Measurements from ENCODE around the gene TRIML2.
"Not testable (repeated sequence)": the region's sequence is repeated elsewhere in the genome, so short reads cannot be mapped to it uniquely, and the experiment has no call there.

Gene TRIML2

GRCh38 chr4:188107931-188108843, 1.2 kb downstream of the TRIML2 start:
- DNase-seq (ENCODE audit: low read depth), result no peak

DNA sequence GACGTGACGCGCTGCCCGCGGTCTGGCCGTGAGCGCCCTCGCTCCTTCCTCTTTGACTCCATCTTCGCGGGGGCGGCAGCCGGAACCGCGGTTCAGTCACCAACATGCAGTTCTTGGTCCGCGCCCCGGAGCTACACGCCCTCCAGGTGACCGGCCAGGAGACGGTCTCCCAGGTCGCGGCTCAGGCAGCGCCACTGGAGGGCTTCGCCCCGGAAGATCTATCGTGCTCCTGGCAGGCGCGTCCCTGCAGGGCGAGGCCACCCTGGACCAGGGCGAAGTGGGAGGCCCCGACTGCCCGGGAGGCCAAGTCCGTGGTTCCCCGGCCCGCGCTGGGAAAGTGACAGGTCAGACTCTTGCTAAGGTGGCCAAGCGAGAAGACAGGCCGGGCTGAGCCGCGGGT, 2.9 kb downstream of the TRIML2 start:
- DNase-seq (ENCODE audit: low read depth), result no peak

DNA sequence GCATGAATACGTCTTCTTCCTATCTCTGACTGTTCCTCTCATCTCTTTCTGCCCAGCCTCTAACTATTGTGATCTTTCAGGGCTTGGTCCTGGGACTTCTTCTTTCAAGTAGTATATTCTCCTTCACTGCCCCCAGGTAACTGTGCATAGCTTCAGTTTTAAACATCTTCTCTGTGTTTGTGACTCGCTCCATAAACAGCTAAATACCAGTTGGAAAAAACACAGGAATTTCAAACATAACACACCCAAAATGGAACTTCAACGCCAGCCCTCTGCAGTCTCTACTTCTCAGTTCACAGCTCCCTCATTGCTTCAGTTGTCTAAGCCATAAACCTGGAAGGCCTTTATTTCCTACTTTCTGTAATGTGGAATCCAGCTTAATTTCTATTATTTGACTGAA, 16.6 kb downstream of the TRIML2 start:
- no peak for DNase-seq (ENCODE audit: low read depth)

DNA sequence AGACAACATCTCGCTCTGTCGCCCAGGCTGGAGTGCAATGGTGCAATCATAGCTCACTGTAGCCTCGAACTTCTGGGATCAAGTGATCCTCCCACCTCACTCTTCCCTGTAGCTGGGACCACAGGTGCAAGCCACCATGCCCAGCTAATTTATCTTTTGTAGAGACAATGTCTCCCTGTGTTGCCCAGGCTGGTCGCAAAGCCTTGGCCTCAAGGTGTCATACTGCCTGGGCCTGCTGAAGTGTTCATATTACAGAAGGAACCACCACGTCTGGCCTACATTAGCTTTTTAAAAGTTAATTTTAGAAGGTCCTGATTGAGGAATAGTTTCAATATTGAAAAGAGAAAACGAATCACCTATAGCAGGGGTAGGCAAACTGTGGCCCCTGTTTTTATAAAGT, 22.5 kb downstream of the TRIML2 start:
- DNase-seq (ENCODE audit: low read depth), result no peak

- DNase-seq (ENCODE audit: low read depth), result no peak
These were observed 26.6 kb downstream of the TRIML2 start for GRCh38 chr4:188082796-188083195.

DNA sequence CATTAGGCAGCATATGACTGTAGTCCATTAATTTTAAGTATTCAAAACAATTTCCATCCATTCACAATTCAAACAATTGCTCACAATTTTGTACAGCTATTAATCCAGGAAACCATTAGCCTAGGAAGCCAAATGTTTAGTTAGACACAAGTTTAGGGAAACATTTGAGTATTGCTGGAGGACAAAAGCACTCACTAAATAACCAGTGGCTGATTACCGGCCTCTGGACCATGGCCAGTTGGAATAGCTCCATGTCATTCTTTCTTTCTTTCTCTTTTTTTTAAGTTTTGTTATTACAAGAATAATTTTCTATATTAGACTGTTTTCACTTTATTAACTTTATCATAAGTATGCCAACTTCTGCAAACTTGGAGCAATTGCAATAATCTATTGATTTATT, 31.3 kb downstream of the TRIML2 start:
- DNase-seq (ENCODE audit: low read depth), result no peak

GRCh38 chr4:188076169-188076568, 33.2 kb downstream of the TRIML2 start:
- no peak for DNase-seq (ENCODE audit: low read depth)

DNA sequence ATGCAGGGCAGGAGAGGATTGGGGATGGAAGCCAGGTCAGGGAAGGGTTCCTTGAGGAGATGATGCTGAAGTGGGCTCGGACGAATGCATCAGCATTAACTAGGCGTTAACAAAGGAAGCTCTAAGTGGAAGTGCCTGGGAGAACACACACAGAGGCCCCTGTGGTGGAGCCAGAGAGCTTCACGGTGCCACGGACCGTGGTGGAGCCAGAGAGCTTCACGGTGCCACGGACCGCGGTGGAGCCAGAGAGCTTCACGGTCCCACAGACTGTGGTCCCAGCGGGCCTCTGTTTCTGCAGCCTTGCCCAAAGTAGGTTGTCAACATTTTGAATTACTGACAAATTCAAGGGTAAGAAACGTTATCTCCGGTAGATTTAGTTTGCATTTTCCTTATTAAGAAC, 48.3 kb downstream of the TRIML2 start:
- DNase-seq (ENCODE audit: low read depth), result no peak

DNA sequence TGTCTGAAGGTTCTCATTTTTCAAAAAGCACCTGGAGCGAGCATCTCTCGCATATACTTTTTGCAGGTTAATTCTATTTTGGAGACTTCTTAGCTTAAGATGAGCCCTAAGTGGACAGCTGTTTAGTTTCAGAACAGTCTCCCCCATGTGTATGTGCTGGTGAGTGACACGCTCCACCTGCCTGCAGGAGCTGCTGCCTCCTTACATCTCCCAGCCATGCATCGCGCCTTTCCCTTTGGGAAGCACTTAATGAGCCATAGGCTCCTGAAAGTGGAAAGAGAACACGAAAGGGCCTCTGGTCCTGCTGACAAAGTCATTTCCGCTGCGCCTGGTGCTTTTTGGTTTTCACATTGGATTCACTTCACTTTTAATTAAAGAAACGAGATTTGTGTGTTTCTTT, 56.1 kb downstream of the TRIML2 start:
- no peak for DNase-seq (ENCODE audit: low read depth)

GRCh38 chr4:188046657-188047056, 62.7 kb downstream of the TRIML2 start:
- DNase-seq (ENCODE audit: low read depth), result no peak

GRCh38 chr4:188045461-188045860, 63.9 kb downstream of the TRIML2 start:
- not testable (repeated sequence) for DNase-seq (ENCODE audit: low read depth)

GRCh38 chr4:188043154-188043553, 66.2 kb downstream of the TRIML2 start:
- no peak for DNase-seq (ENCODE audit: low read depth)

- no peak for DNase-seq (ENCODE audit: low read depth)
These were observed 67.2 kb downstream of the TRIML2 start for GRCh38 chr4:188042191-188042590.

- no peak for DNase-seq (ENCODE audit: low read depth)
These were observed 67.7 kb downstream of the TRIML2 start for GRCh38 chr4:188041721-188042120.

All from fibroblast of the conjunctiva (primary cell).